ENCODE results near the gene TRAPPC4.
"Not testable (repeated sequence)": the region's sequence is repeated elsewhere in the genome, so short reads cannot be mapped to it uniquely, and the experiment has no call there.

The TRAPPC4 gene

DNA sequence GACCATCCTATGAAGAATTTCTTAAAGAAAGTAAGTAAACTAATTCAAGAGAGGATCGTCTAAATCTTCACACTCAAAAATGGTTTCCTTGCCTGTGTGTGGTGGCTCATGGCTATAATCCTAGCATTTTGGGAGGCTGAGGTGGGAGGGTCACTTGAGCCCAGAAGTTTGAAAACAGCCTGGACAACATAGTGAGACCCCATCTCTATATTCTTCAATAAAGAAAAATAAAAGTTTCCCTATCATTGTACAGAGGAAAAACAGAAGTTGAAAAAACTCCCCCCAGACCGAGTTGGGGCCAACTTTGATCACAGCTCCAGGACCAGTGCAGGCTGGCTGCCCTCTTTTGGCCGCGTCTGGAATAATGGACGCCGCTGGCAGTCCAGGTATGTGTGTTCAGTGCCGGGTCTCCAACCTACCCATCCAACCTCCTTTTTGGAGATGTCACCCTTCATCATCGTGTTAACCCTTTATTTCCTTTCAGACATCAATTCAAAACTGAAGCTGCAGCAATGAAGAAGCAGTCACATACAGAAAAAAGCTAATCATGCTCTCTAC is 3.4 kb upstream of the TRAPPC4 start:
- Histone ChIP-seq H3K9ac (ENCODE audit: low read length) (no peak overlapping the region), H3K9me3 (ENCODE audit: control insufficient read depth, low read depth, low read length) (no peaks in the 10 kb centered on the region), H3K4me3 (ENCODE audit: low read length) (no peak overlapping the region), H3K27me3 (ENCODE audit: control insufficient read depth, insufficient read depth, low read length) (no peaks in the 10 kb centered on the region), H3K36me3 (ENCODE audit: control insufficient read depth, low read depth, low read length) (peaks cover 51% of the 10 kb centered on the region), H3K4me1 (ENCODE audit: control insufficient read depth, low read depth, low read length) (peaks cover 9% of the 10 kb centered on the region), H3K27ac (ENCODE audit: low read length) (no peak overlapping the region)

- peaks cover 9% of the 10 kb centered on the region for H3K4me1 ChIP-seq (ENCODE audit: control insufficient read depth, low read depth, low read length)
- peak overlapping the region; percentile 97 for H3K9ac ChIP-seq (ENCODE audit: low read length)
- H3K27ac ChIP-seq (ENCODE audit: low read length), result no peak overlapping the region
- H3K4me3 ChIP-seq (ENCODE audit: low read length), result peak overlapping the region; percentile 89
- H3K9me3 ChIP-seq (ENCODE audit: control insufficient read depth, low read depth, low read length), result no peaks in the 10 kb centered on the region
- H3K27me3 ChIP-seq (ENCODE audit: control insufficient read depth, insufficient read depth, low read length), result no peaks in the 10 kb centered on the region
- H3K36me3 ChIP-seq (ENCODE audit: control insufficient read depth, low read depth, low read length), result peaks cover 49% of the 10 kb centered on the region
Observed at GRCh38 chr11:119016216-119017009, 2.2 kb upstream of the TRAPPC4 start.

- peaks cover 51% of the 10 kb centered on the region for H3K36me3 ChIP-seq (ENCODE audit: control insufficient read depth, low read depth, low read length)
- not testable (repeated sequence) for H3K27me3 ChIP-seq (ENCODE audit: control insufficient read depth, insufficient read depth, low read length); H3K9me3 ChIP-seq (ENCODE audit: control insufficient read depth, low read depth, low read length); H3K4me1 ChIP-seq (ENCODE audit: control insufficient read depth, low read depth, low read length)
- H3K27ac ChIP-seq (ENCODE audit: low read length), result peak overlapping the region; percentile 91
- H3K9ac ChIP-seq (ENCODE audit: low read length), result peak overlapping the region; percentile 97
- peak overlapping the region; percentile 89 for H3K4me3 ChIP-seq (ENCODE audit: low read length)
Observed at GRCh38 chr11:119017377-119017776, 1.2 kb upstream of the TRAPPC4 start.

DNA sequence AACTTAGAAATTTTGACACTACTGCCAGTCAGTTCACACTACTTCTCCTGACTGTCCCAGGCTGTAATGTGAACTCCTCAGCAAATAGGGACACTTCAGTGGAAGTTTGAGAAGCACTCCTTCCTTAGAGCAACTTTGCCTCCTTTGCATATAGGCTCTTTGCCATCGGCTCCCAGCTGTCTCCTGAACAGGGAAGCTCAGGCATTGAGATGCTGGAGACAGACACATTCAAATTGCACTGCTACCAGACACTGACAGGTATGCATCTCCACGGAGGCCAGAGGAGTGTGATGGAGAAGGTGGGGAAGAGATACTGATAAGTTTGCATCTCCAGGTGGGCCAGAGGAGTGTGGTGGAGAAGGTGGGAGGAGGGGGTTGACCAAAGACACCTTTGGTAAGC is 1.4 kb downstream of the TRAPPC4 start:
- Histone ChIP-seq H3K4me1 (ENCODE audit: control insufficient read depth, low read depth, low read length) (peaks cover 9% of the 10 kb centered on the region), H3K36me3 (ENCODE audit: control insufficient read depth, low read depth, low read length) (peaks cover 53% of the 10 kb centered on the region), H3K27ac (ENCODE audit: low read length) (no peak overlapping the region), H3K9me3 (ENCODE audit: control insufficient read depth, low read depth, low read length) (no peaks in the 10 kb centered on the region), H3K9ac (ENCODE audit: low read length) (no peak overlapping the region), H3K4me3 (ENCODE audit: low read length) (peak overlapping the region; percentile 89), H3K27me3 (ENCODE audit: control insufficient read depth, insufficient read depth, low read length) (no peaks in the 10 kb centered on the region)

DNA sequence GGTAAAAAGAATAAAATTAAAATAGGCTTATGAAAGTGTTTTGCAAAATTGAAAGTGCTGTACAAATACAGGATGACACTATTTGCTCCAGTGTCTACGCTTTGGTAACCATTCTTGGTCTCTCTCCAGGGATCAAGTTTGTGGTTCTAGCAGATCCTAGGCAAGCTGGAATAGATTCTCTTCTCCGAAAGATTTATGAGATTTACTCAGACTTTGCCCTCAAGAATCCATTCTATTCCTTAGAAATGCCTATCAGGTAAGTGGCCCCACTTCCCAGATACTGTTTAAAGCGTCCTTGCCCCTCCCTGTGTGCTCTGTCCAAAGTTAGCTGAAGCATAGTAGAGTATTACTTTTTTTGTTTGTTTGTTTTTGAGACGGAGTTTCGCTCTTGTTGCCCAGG is 3.1 kb downstream of the TRAPPC4 start:
- Histone ChIP-seq H3K27ac (ENCODE audit: low read length) (no peak overlapping the region), H3K36me3 (ENCODE audit: control insufficient read depth, low read depth, low read length) (peaks cover 40% of the 10 kb centered on the region)

GRCh38 chr11:119023741-119024140 is 5.2 kb downstream of the TRAPPC4 start:
- Histone ChIP-seq H3K4me3 (ENCODE audit: low read length) (no peak overlapping the region), H3K9ac (ENCODE audit: low read length) (no peak overlapping the region), H3K9me3 (ENCODE audit: control insufficient read depth, low read depth, low read length) (no peaks in the 10 kb centered on the region), H3K36me3 (ENCODE audit: control insufficient read depth, low read depth, low read length) (peaks cover 46% of the 10 kb centered on the region), H3K27ac (ENCODE audit: low read length) (no peak overlapping the region), H3K27me3 (ENCODE audit: control insufficient read depth, insufficient read depth, low read length) (no peaks in the 10 kb centered on the region), H3K4me1 (ENCODE audit: control insufficient read depth, low read depth, low read length) (no peaks in the 10 kb centered on the region)

More for the DNA sequence above, 3.1 kb downstream of the TRAPPC4 start:
- Histone ChIP-seq H3K9me3 (ENCODE audit: control insufficient read depth, low read depth, low read length) (no peaks in the 10 kb centered on the region), H3K4me3 (ENCODE audit: low read length) (no peak overlapping the region), H3K9ac (ENCODE audit: low read length) (no peak overlapping the region), H3K4me1 (ENCODE audit: control insufficient read depth, low read depth, low read length) (peaks cover 5% of the 10 kb centered on the region), H3K27me3 (ENCODE audit: control insufficient read depth, insufficient read depth, low read length) (no peaks in the 10 kb centered on the region)

DNA sequence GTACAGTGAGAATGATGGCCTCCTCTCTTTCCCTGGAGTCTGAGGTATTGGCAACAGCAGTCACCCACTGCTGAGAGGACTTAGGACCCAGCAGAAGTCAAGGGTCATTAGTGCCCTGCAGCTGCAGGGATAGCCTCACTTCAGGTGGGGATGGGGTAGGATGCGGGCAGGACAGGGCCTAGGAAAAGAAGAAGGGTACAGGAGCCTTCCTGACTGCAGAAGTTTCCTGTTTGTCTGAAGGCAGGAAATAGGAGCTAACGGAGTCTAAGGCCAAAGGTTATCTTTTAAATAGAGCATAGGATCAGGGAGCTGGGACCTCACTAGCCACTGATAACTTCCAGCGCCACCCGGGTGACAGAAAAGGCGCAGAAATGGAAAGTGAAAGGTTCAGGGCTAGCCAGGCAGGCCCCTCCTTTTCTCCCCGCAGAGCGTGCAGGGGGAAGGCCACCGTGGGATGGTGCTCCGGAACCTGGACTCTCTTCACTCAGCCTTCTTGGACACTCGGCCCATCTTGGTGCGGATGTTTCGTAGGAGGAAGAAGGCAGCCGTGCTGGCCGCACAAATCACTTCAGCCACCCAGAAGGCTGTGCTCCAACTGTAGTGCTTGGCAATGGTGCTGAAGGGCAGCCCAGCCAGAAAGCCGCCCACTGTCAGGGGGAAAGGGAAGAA is 6.0 kb downstream of the TRAPPC4 start:
- Histone ChIP-seq H3K9me3 (ENCODE audit: control insufficient read depth, low read depth, low read length) (no peaks in the 10 kb centered on the region), H3K4me3 (ENCODE audit: low read length) (no peak overlapping the region), H3K27ac (ENCODE audit: low read length) (no peak overlapping the region), H3K4me1 (ENCODE audit: control insufficient read depth, low read depth, low read length) (no peaks in the 10 kb centered on the region), H3K27me3 (ENCODE audit: control insufficient read depth, insufficient read depth, low read length) (no peaks in the 10 kb centered on the region), H3K36me3 (ENCODE audit: control insufficient read depth, low read depth, low read length) (peaks cover 46% of the 10 kb centered on the region), H3K9ac (ENCODE audit: low read length) (no peak overlapping the region)

GRCh38 chr11:119025099-119025473 is 6.5 kb downstream of the TRAPPC4 start:
- no peak overlapping the region for H3K4me3 ChIP-seq (ENCODE audit: low read length)
- H3K27ac ChIP-seq (ENCODE audit: low read length), result no peak overlapping the region
- peaks cover 46% of the 10 kb centered on the region for H3K36me3 ChIP-seq (ENCODE audit: control insufficient read depth, low read depth, low read length)
- no peaks in the 10 kb centered on the region for H3K9me3 ChIP-seq (ENCODE audit: control insufficient read depth, low read depth, low read length)
- no peak overlapping the region for H3K9ac ChIP-seq (ENCODE audit: low read length)
- no peaks in the 10 kb centered on the region for H3K4me1 ChIP-seq (ENCODE audit: control insufficient read depth, low read depth, low read length)
- H3K27me3 ChIP-seq (ENCODE audit: control insufficient read depth, insufficient read depth, low read length), result no peaks in the 10 kb centered on the region

DNA sequence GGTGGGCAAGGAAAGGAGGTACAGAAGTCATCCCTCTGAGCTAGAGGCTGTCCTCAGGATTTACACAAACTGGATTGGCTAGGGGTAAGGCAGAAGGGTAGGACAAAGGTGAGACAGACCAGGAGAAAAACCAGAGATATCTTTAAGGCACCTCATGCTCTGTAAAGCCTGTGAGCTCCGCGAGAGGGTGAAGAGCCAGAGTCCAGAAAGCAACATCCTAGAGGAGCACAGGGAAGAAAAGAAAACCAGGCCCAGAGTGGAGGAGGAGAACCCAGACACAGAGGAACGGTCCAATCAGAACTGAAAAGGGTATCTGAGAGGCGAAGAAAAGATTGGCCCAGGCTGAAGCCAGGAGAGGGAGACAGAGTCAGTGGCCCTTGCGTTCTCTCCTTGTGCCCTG is 7.0 kb downstream of the TRAPPC4 start:
- H3K4me3 ChIP-seq (ENCODE audit: low read length), result no peak overlapping the region
- no peaks in the 10 kb centered on the region for H3K27me3 ChIP-seq (ENCODE audit: control insufficient read depth, insufficient read depth, low read length)
- H3K36me3 ChIP-seq (ENCODE audit: control insufficient read depth, low read depth, low read length), result peaks cover 46% of the 10 kb centered on the region
- no peaks in the 10 kb centered on the region for H3K4me1 ChIP-seq (ENCODE audit: control insufficient read depth, low read depth, low read length)
- no peak overlapping the region for H3K9ac ChIP-seq (ENCODE audit: low read length)
- no peaks in the 10 kb centered on the region for H3K9me3 ChIP-seq (ENCODE audit: control insufficient read depth, low read depth, low read length)
- no peak overlapping the region for H3K27ac ChIP-seq (ENCODE audit: low read length)

DNA sequence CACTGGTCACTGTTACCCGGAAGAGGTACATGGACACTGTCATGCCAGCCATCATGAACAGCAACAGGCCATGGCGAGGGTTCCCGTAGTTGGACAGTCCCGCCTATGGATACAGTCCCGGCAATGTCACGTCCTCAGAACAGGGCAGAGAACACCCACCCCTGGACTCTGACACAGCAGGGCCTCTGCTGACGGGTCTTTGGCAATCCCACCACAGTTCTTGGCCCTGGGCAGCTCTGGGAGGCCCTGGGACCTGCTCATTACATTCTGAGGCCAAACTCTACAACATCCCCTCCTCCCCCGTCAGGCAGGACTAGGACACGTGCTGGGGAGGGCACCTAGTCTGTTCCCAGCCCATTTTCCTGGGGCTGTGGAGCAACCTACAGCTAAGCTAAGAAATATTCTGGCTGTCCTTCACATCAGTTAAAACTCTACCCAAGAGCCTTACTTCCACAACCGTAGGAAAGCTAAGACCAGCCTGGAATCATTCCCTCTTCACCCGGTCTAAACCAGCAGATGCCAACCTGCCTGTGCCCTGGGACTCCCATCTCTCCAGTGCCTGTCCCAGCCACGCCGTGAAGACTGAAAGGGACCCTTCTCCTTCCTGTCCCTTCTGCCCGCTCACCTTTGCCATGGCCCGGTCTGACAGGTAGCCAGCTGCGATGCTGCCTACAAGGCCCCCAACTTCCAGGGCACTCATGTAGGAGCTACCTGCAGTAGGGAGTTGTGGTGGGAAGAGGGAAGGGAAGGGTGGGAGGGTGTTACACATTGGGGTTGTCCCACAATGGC is 7.6 kb downstream of the TRAPPC4 start:
- Histone ChIP-seq H3K36me3 (ENCODE audit: control insufficient read depth, low read depth, low read length) (peaks cover 45% of the 10 kb centered on the region), H3K27ac (ENCODE audit: low read length) (no peak overlapping the region)

DNA sequence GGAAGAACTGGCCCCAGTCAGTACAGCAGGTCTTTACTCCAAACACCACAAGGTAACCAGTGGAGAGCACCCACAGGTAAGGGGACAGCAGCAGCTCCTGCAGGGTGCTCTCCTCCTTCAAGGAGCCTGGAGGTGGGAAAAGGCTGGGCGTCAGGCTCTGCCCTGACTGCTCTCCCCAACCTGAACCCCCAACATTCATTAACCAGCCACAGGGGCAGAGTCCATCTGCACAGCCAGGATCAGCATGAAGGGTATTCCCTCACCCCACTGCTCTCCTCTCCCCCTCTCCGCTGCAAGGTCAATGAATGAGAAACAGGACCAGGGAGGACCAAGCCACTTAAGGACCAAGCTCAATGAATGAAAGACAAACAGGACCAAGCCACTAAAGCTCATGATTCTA is 8.4 kb downstream of the TRAPPC4 start:
- H3K4me1 ChIP-seq (ENCODE audit: control insufficient read depth, low read depth, low read length), result no peaks in the 10 kb centered on the region
- H3K27me3 ChIP-seq (ENCODE audit: control insufficient read depth, insufficient read depth, low read length), result no peaks in the 10 kb centered on the region
- no peak overlapping the region for H3K4me3 ChIP-seq (ENCODE audit: low read length)
- H3K9me3 ChIP-seq (ENCODE audit: control insufficient read depth, low read depth, low read length), result no peaks in the 10 kb centered on the region
- H3K36me3 ChIP-seq (ENCODE audit: control insufficient read depth, low read depth, low read length), result peaks cover 38% of the 10 kb centered on the region
- H3K27ac ChIP-seq (ENCODE audit: low read length), result no peak overlapping the region
- no peak overlapping the region for H3K9ac ChIP-seq (ENCODE audit: low read length)

More for the DNA sequence above, 7.6 kb downstream of the TRAPPC4 start:
- Histone ChIP-seq H3K4me3 (ENCODE audit: low read length) (no peak overlapping the region), H3K4me1 (ENCODE audit: control insufficient read depth, low read depth, low read length) (no peaks in the 10 kb centered on the region), H3K9me3 (ENCODE audit: control insufficient read depth, low read depth, low read length) (no peaks in the 10 kb centered on the region), H3K9ac (ENCODE audit: low read length) (no peak overlapping the region), H3K27me3 (ENCODE audit: control insufficient read depth, insufficient read depth, low read length) (no peaks in the 10 kb centered on the region)

Data from iPS-18a (cell line).